ENCODE data around the gene SLC38A9. TPM values are rescaled to one million over a fixed set of nuclear protein-coding genes. Genes with fewer than 3 reads are reported as not detected.
A peak's percentile ranks its signal among the peaks of the same experiment; 100 is the strongest.

Gene SLC38A9
- total and polyA plus RNA-seq, 2 experiments from 2014 or later = 17.0 to 23.8 TPM

- Histone ChIP-seq H3F3A (ENCODE audit: insufficient read depth) (peaks cover 35% of the 10 kb centered on the region), H3K9me2 (ENCODE audit: insufficient read depth) (no peaks in the 10 kb centered on the region), H3K4me1 (ENCODE audit: insufficient read depth) (peaks cover 43% of the 10 kb centered on the region), H3K4me2 (ENCODE audit: unreplicated experiment) (peak overlapping the region; percentile 51), H3K27ac (peak overlapping the region; percentile 80), H4K20me1 (ENCODE audit: insufficient read depth) (no peaks in the 10 kb centered on the region), H3K36me3 (ENCODE audit: low read depth) (no peaks in the 10 kb centered on the region), H2AFZ (no peak overlapping the region), H3K4me3 (no peak overlapping the region), H3K9ac (peak overlapping the region; percentile 45), H3K79me2 (ENCODE audit: insufficient read depth) (no peaks in the 10 kb centered on the region), H3K27me3 (replicated peaks; ENCODE audit: insufficient read depth) (no peaks in the 10 kb centered on the region), H3K9me3 (ENCODE audit: low read depth) (no peaks in the 10 kb centered on the region)
- TF ChIP-seq EZH2 (IDR thresholded peaks at IDR 0.05; ENCODE audit: insufficient read depth, poor library complexity, severe bottlenecking) (no peak), EZH2phosphoT487 (IDR thresholded peaks at IDR 0.05; ENCODE audit: insufficient read depth, low read depth) (no peak)
- in situ Hi-C loops (cut with MboI) = no loop called here
- DNase-seq = no peak
- 98 to 100% methylated on average over 3 of the region's 3 CpGs for WGBS, 2 experiments (ENCODE audit: low coverage in 1 of 2, low lambda C conversion rate in 2 of 2, missing lambda C conversion rate in 2 of 2)
Measured at GRCh38 chr5:55667938-55668337, 44.2 kb downstream of the SLC38A9 start.

DNA sequence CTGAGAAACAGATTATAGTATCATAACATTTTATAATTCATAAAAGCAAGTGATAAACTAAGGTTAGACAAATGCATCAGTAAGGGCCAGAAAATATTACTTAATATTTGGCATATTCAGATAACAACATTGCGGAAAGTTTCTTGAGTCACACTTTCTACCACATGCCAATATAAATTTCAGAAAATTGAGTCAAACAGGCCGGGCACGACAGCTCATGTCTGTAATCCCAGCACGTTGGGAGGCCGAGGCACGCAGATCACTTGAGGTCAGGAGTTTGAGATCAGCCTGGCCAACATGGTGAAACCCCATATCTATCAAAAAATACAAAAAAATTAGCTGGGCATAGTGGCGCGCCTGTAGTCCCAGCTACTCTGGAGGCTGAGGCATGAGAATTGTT lies 47.1 kb downstream of the SLC38A9 start:
- Histone ChIP-seq H3K9me3 (ENCODE audit: low read depth) (no peaks in the 10 kb centered on the region), H3F3A (ENCODE audit: insufficient read depth) (peaks cover 20% of the 10 kb centered on the region), H3K4me2 (ENCODE audit: unreplicated experiment) (no peak overlapping the region), H3K4me1 (ENCODE audit: insufficient read depth) (peaks cover 31% of the 10 kb centered on the region), H3K9ac (no peak overlapping the region), H2AFZ (no peak overlapping the region), H3K9me2 (ENCODE audit: insufficient read depth) (no peaks in the 10 kb centered on the region), H4K20me1 (ENCODE audit: insufficient read depth) (no peaks in the 10 kb centered on the region), H3K4me3 (no peak overlapping the region), H3K79me2 (ENCODE audit: insufficient read depth) (no peaks in the 10 kb centered on the region), H3K27ac (peak overlapping the region; percentile 53), H3K36me3 (ENCODE audit: low read depth) (no peaks in the 10 kb centered on the region), H3K27me3 (replicated peaks; ENCODE audit: insufficient read depth) (no peaks in the 10 kb centered on the region)
- TF ChIP-seq EZH2 (IDR thresholded peaks at IDR 0.05; ENCODE audit: insufficient read depth, poor library complexity, severe bottlenecking) (no peak), EZH2phosphoT487 (IDR thresholded peaks at IDR 0.05; ENCODE audit: insufficient read depth, low read depth) (no peak)
- WGBS, 2 experiments (ENCODE audit: low coverage in 1 of 2, low lambda C conversion rate in 2 of 2, missing lambda C conversion rate in 2 of 2) = 16 to 22% methylated on average over 8 of the region's 8 CpGs
- in situ Hi-C loops (cut with MboI) = no loop called here
- DNase-seq = peak; percentile 74

DNA sequence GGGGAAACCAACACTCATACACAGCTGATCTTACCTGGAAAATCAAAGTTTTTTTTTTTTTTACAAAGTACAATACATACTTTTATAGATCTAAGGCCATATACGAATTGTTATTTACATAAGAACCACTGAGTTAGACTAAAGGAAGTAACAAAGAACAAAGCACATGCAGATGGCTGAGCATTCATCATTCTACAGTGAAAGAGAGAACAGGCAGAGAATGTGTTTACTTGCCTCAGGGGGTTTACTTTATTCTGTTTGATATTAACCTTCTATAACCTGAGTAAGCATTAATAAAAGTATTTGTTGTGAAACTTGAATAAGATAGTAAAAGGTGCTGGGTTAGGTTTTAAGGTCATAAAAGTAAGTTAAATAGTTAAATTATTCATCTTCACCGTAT lies 54.7 kb downstream of the SLC38A9 start:
- H3K9me2 ChIP-seq (ENCODE audit: insufficient read depth) = no peaks in the 10 kb centered on the region
- H3K9me3 ChIP-seq (ENCODE audit: low read depth) = no peaks in the 10 kb centered on the region
- DNase-seq = no peak
- peaks cover 12% of the 10 kb centered on the region for H3K36me3 ChIP-seq (ENCODE audit: low read depth)
- H3K4me1 ChIP-seq (ENCODE audit: insufficient read depth) = no peaks in the 10 kb centered on the region
- no peak overlapping the region for H2AFZ ChIP-seq
- no peak overlapping the region for H3K4me3 ChIP-seq
- no peak for TF ChIP-seq EZH2phosphoT487 (IDR thresholded peaks at IDR 0.05; ENCODE audit: insufficient read depth, low read depth)
- TF ChIP-seq EZH2 (IDR thresholded peaks at IDR 0.05; ENCODE audit: insufficient read depth, poor library complexity, severe bottlenecking) = no peak
- H4K20me1 ChIP-seq (ENCODE audit: insufficient read depth) = no peaks in the 10 kb centered on the region
- H3K4me2 ChIP-seq (ENCODE audit: unreplicated experiment) = no peak overlapping the region
- 94 to 97% methylated on average over 2 of the region's 2 CpGs for WGBS, 2 experiments (ENCODE audit: low coverage in 1 of 2, low lambda C conversion rate in 2 of 2, missing lambda C conversion rate in 2 of 2)
- H3F3A ChIP-seq (ENCODE audit: insufficient read depth) = no peaks in the 10 kb centered on the region
- no peaks in the 10 kb centered on the region for H3K79me2 ChIP-seq (ENCODE audit: insufficient read depth)
- in situ Hi-C loops (cut with MboI) = no loop called here
- no peak overlapping the region for H3K27ac ChIP-seq
- no peak overlapping the region for H3K9ac ChIP-seq
- no peaks in the 10 kb centered on the region for H3K27me3 ChIP-seq (replicated peaks; ENCODE audit: insufficient read depth)

DNA sequence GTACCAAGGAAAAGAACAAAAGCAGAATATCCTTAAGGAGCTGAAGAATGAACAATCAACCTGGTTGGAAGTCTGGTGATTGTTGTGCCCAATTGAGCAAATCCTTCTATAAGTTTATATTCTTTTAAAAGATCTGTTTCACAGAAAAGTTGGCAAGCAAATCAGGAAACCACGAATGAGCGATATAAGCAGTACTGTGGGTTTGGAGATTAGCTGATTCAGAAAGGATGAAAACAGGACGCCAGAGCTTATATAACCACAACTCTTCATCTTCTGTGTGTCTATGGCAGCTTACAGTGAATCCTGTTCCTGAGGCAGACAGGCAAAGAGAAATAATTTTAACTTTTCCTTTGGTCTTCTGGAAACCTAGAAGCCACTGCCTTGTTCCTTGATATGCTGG lies 61.7 kb downstream of the SLC38A9 start:
- Histone ChIP-seq H3K27ac (no peak overlapping the region), H3K9me3 (ENCODE audit: low read depth) (no peaks in the 10 kb centered on the region), H3K4me1 (ENCODE audit: insufficient read depth) (peaks cover 13% of the 10 kb centered on the region; the same call in 1 of the 2 replicates), H3K9ac (no peak overlapping the region), H3K4me2 (ENCODE audit: unreplicated experiment) (no peak overlapping the region), H3K4me3 (no peak overlapping the region), H3K36me3 (ENCODE audit: low read depth) (peaks cover 18% of the 10 kb centered on the region; the same call in 1 of the 2 replicates), H2AFZ (no peak overlapping the region), H3K79me2 (ENCODE audit: insufficient read depth) (no peaks in the 10 kb centered on the region), H4K20me1 (ENCODE audit: insufficient read depth) (no peaks in the 10 kb centered on the region), H3K9me2 (ENCODE audit: insufficient read depth) (no peaks in the 10 kb centered on the region), H3K27me3 (replicated peaks; ENCODE audit: insufficient read depth) (no peaks in the 10 kb centered on the region), H3F3A (ENCODE audit: insufficient read depth) (no peaks in the 10 kb centered on the region)
- DNase-seq = peak; percentile 65
- no peak for TF ChIP-seq EZH2phosphoT487 (IDR thresholded peaks at IDR 0.05; ENCODE audit: insufficient read depth, low read depth)
- TF ChIP-seq EZH2 (IDR thresholded peaks at IDR 0.05; ENCODE audit: insufficient read depth, poor library complexity, severe bottlenecking) = no peak
- WGBS, 2 experiments (ENCODE audit: low coverage in 1 of 2, low lambda C conversion rate in 2 of 2, missing lambda C conversion rate in 2 of 2) = 20 to 21% methylated on average over 3 of the region's 3 CpGs
- in situ Hi-C loops (cut with MboI) = no loop called here

- no peak for TF ChIP-seq EZH2phosphoT487 (IDR thresholded peaks at IDR 0.05; ENCODE audit: insufficient read depth, low read depth)
- no peak for TF ChIP-seq EZH2 (IDR thresholded peaks at IDR 0.05; ENCODE audit: insufficient read depth, poor library complexity, severe bottlenecking)
- Histone ChIP-seq H3F3A (ENCODE audit: insufficient read depth) (no peaks in the 10 kb centered on the region), H3K4me3 (no peak overlapping the region), H3K79me2 (ENCODE audit: insufficient read depth) (no peaks in the 10 kb centered on the region), H3K27ac (no peak overlapping the region), H4K20me1 (ENCODE audit: insufficient read depth) (no peaks in the 10 kb centered on the region), H3K9me3 (ENCODE audit: low read depth) (no peaks in the 10 kb centered on the region), H2AFZ (no peak overlapping the region), H3K4me2 (ENCODE audit: unreplicated experiment) (no peak overlapping the region), H3K9ac (no peak overlapping the region), H3K27me3 (replicated peaks; ENCODE audit: insufficient read depth) (no peaks in the 10 kb centered on the region), H3K36me3 (ENCODE audit: low read depth) (peaks cover 16% of the 10 kb centered on the region; the same call in 1 of the 2 replicates), H3K4me1 (ENCODE audit: insufficient read depth) (peaks cover 16% of the 10 kb centered on the region; the same call in 1 of the 2 replicates), H3K9me2 (ENCODE audit: insufficient read depth) (no peaks in the 10 kb centered on the region)
- no peak for DNase-seq
- in situ Hi-C loops (cut with MboI) = no loop called here
Measured at GRCh38 chr5:55649963-55650362, 62.2 kb downstream of the SLC38A9 start.

Data from GM23248 (cell line).